HepG2 (cell line): Measurements from ENCODE around the gene DCDC2. TPM values are rescaled to one million over a fixed set of nuclear protein-coding genes. Genes with fewer than 3 reads are reported as not detected.

Experiments used
- ATAC-seq: fragments of 200-7000 bp; cut with Tn5 transposase; 3 replicates; pipeline ENCODE4 v1.9.1; 2020; ENCODE audit warnings: mild to moderate bottlenecking, moderate library complexity
- BruUV-seq: library from RNA; stranded (reverse); fragments of 400-500 nt; replicated peaks from 2 replicates; lab custom pipeline; 2021; lab: Mats Ljungman, UMichigan
- CTCF ChIA-PET: fragments of 300-600 bp; formaldehyde crosslinking; extraction: SDS; loops from one replicate; lab custom pipeline; 2021; ENCODE audit warnings: low total read pairs, inconsistent platforms, low intra/inter-chr PET ratio; lab: Yijun Ruan, JAX
- POLR2A ChIA-PET: fragments of 350-600 bp; sonication (Branson Sonifier 250); formaldehyde crosslinking; loops from one replicate; lab custom pipeline; 2020; ENCODE audit warnings: antibody characterized with exemption, inconsistent platforms; lab: Yijun Ruan, JAX
- DNase-seq: peaks from one replicate; pipeline ENCODE4 v3.0.0-alpha.2; 2015; ENCODE audit warnings: low spot score
- FAIRE-seq: peaks from 3 replicates; lab custom pipeline; 2011; peaks lifted over from hg19 to GRCh38; lab: Jason Lieb, UNC
- H2AFZ ChIP-seq: one replicate; pipeline ENCODE4 v1.6.1; 2011; ENCODE audit warnings: low read length, inconsistent platforms
- H3K27ac ChIP-seq: fragments of 300-600 bp; 3 replicates; pipeline ENCODE4 v1.8.0; 2011; ENCODE audit warnings: mixed run types, mild to moderate bottlenecking, mixed read lengths, low read length, inconsistent platforms; ENCODE audit not compliant: insufficient read depth; ENCODE audit errors: extremely low read length
- H3K27me3 ChIP-seq, 2 experiments: fragments of 200-600 bp in 1 of 2; 2 replicates in 1 of 2; 3 replicates in 1 of 2; pipeline versions ENCODE4 v1.6.0 to v1.8.0; 2011; ENCODE audit warnings: low read length in 2 of 2, mild to moderate bottlenecking in 2 of 2, moderate library complexity in 2 of 2, inconsistent platforms in 1 of 2; ENCODE audit not compliant: insufficient read depth in 2 of 2, control insufficient read depth in 1 of 2
- H3K36me3 ChIP-seq, 2 experiments: fragments of 200-600 bp in 1 of 2; replicated peaks in 1 of 2; 2 replicates in 1 of 2; 3 replicates in 1 of 2; pipeline versions ENCODE4 v1.5.1 to v1.8.0; 2011; ENCODE audit warnings: low read length in 2 of 2, inconsistent platforms in 1 of 2; ENCODE audit not compliant: insufficient read depth in 2 of 2, control insufficient read depth in 1 of 2
- H3K4me1 ChIP-seq: 2 replicates; pipeline ENCODE4 v1.5.1; 2012; ENCODE audit warnings: low read length, inconsistent platforms; ENCODE audit not compliant: insufficient read depth
- H3K4me2 ChIP-seq: 2 replicates; pipeline ENCODE4 v1.6.0; 2011; ENCODE audit warnings: low read depth, low read length, inconsistent platforms
- H3K4me3 ChIP-seq, 3 experiments: fragments of 200-600 bp in 1 of 3; sonication (generic), shearing (Covaris generic) in 1 of 3; replicated peaks in 1 of 3; 2 replicates each; pipeline ENCODE4 v1.5.1; 2011 to 2016; ENCODE audit warnings: low read length in 3 of 3, inconsistent platforms in 2 of 3, low read depth in 2 of 3, mild to moderate bottlenecking in 2 of 3, control low read depth in 1 of 3, mixed read lengths in 1 of 3; ENCODE audit not compliant: insufficient read depth in 1 of 3
- H3K79me2 ChIP-seq: one replicate; pipeline ENCODE4 v1.6.1; 2011; ENCODE audit warnings: low read length, inconsistent platforms; ENCODE audit not compliant: insufficient read depth
- H3K9ac ChIP-seq: 2 replicates; pipeline ENCODE4 v1.6.0; 2011; ENCODE audit warnings: mild to moderate bottlenecking, low read depth, low read length, inconsistent platforms; ENCODE audit not compliant: insufficient read depth
- H3K9me3 ChIP-seq: 2 replicates; pipeline ENCODE4 v1.5.1; 2012; ENCODE audit warnings: mild to moderate bottlenecking, low read length
- H4K20me1 ChIP-seq: 2 replicates; pipeline ENCODE4 v1.6.0; 2011; ENCODE audit warnings: inconsistent platforms, mild to moderate bottlenecking, low read length, moderate library complexity; ENCODE audit not compliant: insufficient read depth
- ARNTL ChIP-seq: sonication (generic); formaldehyde crosslinking; IDR thresholded peaks from 2 replicates; pipeline ENCODE4 v1.4.0; 2020; ENCODE audit warnings: mild to moderate bottlenecking, missing genetic modification reagents
- DBP ChIP-seq: sonication (generic); formaldehyde crosslinking; IDR thresholded peaks from 2 replicates; pipeline ENCODE4 v1.4.0; 2020; ENCODE audit warnings: missing genetic modification reagents; ENCODE audit errors: not compliant biosample characterization
- ELF1 ChIP-seq: sonication (generic); formaldehyde crosslinking; IDR thresholded peaks from 2 replicates; pipeline ENCODE4 v1.4.0; 2020; ENCODE audit warnings: missing genetic modification reagents
- KDM4B ChIP-seq: sonication (generic); formaldehyde crosslinking; IDR thresholded peaks from 2 replicates; pipeline ENCODE4 v1.4.0; 2020; ENCODE audit warnings: missing genetic modification reagents
- LCORL ChIP-seq, 2 experiments: fragments of 450-650 bp in 1 of 2; sonication (generic) in 1 of 2; formaldehyde crosslinking in 1 of 2; IDR thresholded peaks; 2 replicates each; pipeline versions ENCODE4 v1.5.0 to v1.6.1; 2017 to 2020; ENCODE audit warnings: antibody characterized with exemption in 1 of 2, missing genetic modification reagents in 1 of 2
- SMC3 ChIP-seq: IDR thresholded peaks from 2 replicates; pipeline ENCODE4 v1.6.1; 2011; ENCODE audit warnings: low read length, improper control_type of control experiment
- SNAPC4 ChIP-seq: sonication (generic); formaldehyde crosslinking; IDR thresholded peaks from 2 replicates; pipeline ENCODE4 v1.4.0; 2020; ENCODE audit warnings: mild to moderate bottlenecking, missing genetic modification reagents
- TBX3 ChIP-seq: fragments of 450-650 bp; IDR thresholded peaks from 2 replicates; pipeline ENCODE4 v1.6.1; 2017; ENCODE audit warnings: antibody characterized with exemption, mild to moderate bottlenecking, inconsistent platforms, borderline replicate concordance
- TOE1 ChIP-seq: sonication (generic); formaldehyde crosslinking; IDR thresholded peaks from 2 replicates; pipeline ENCODE4 v1.4.0; 2020; ENCODE audit warnings: mild to moderate bottlenecking, missing genetic modification reagents
- TRAFD1 ChIP-seq: sonication (generic); formaldehyde crosslinking; IDR thresholded peaks from 2 replicates; pipeline ENCODE4 v1.5.1; 2020; ENCODE audit warnings: missing genetic modification reagents, mild to moderate bottlenecking, borderline replicate concordance
- YEATS2 ChIP-seq: sonication (generic); formaldehyde crosslinking; IDR thresholded peaks from 2 replicates; pipeline ENCODE4 v1.4.0; 2020; ENCODE audit warnings: missing genetic modification reagents, borderline replicate concordance
- ZFAT ChIP-seq: sonication (generic); formaldehyde crosslinking; conservative IDR thresholded peaks from 2 replicates; pipeline ENCODE4 v1.8.1; 2023; ENCODE audit warnings: missing genetic modification reagents, inconsistent platforms
- ZKSCAN1 ChIP-seq: fragments of 150-350 bp; IDR thresholded peaks from 2 replicates; pipeline ENCODE4 v1.6.1; 2014; ENCODE audit warnings: low read length
- ZNF205 ChIP-seq: IDR thresholded peaks from 2 replicates; pipeline ENCODE4 v1.6.1; 2018; ENCODE audit warnings: missing biosample characterization, missing genetic modification reagents
- ZNF790 ChIP-seq: sonication (generic); formaldehyde crosslinking; IDR thresholded peaks from 2 replicates; pipeline ENCODE4 v1.8.0; 2022; ENCODE audit warnings: missing genetic modification reagents, mild to moderate bottlenecking, borderline replicate concordance
- WGBS: methylation state at CpG from one replicate; pipeline ENCODE4 v1.1.6; 2017; ENCODE audit warnings: low lambda C conversion rate; 5-methylcytosine and 5-hydroxymethylcytosine counted together
- in situ Hi-C: cut with HindIII; loops from 2 replicates; pipeline ENCODE4 v1.10.0; 2017; ENCODE audit warnings: low pct_unique_long_range_greater_than_20kb; ENCODE audit not compliant: extremely low pct_ligation_motif_present
- intact Hi-C: fragments of 100-400 bp; cut with micrococcal nuclease; formaldehyde crosslinking; loops from one replicate; pipeline ENCODE4 v1.10.0; 2022; ENCODE audit not compliant: unreplicated experiment
- polyA plus RNA-seq, 8 experiments: library from polyadenylated mRNA; depleted of rRNA in 3 of 8; stranded (reverse) in 7 of 8; unstranded in 1 of 8; fragments of >200 nt; fragmentation: Illumina TruSeq in 4 of 8; extraction: Trizol in 4 of 8; gene quantifications; 2 replicates each; pipeline versions ENCODE4 v1.2.1 to v1.2.3, GENCODE V29; 2011 to 2016; ENCODE audit warnings: low read depth in 4 of 8, missing spikeins in 1 of 8, mixed read lengths in 1 of 8; ENCODE audit not compliant: insufficient read depth in 1 of 8
- total RNA-seq, 5 experiments: library from RNA; depleted of rRNA; stranded (reverse); fragments of >200 nt; fragmentation: Illumina TruSeq; extraction: Trizol; gene quantifications; 2 replicates each; pipeline ENCODE4 v1.2.3, GENCODE V29; 2016; ENCODE audit warnings: low read depth in 1 of 5

Gene DCDC2
- total and polyA plus RNA-seq, 2 of the 13 experiments (the other 11 are each of a cell fraction or from before 2014, with no cell fraction given): 9.0 to 36.2 TPM

- peaks cover 51% of the 10 kb centered on the region for H3K79me2 ChIP-seq
- ChIA-PET CTCF (interaction anchor here (1.0 kb wide), 1 partner anchor 58 kb away, joined by 3 read pairs; no protein-coding TSS in a partner anchor), POLR2A (interaction anchor here (0.7 to 1.6 kb wide), 8 partner anchors 9 to 1299 kb away, joined by 3 to 6 read pairs (median 5); partner anchors contain the start of gene DCDC2)
- peak; percentile 99 for ATAC-seq
- H3K4me1 ChIP-seq: peaks cover 58% of the 10 kb centered on the region
- H3K9me3 ChIP-seq: no peaks in the 10 kb centered on the region; the same call in 1 of the 2 replicates
- WGBS: 35% methylated on average over 6 of the region's 6 CpGs
- peak overlapping the region; percentile 70 for H3K27ac ChIP-seq
- no peaks in the 10 kb centered on the region for H4K20me1 ChIP-seq
- in situ Hi-C loops (no loop called here), intact Hi-C loops (loop anchor here (1.0 kb wide), 5 partner anchors 11 to 58 kb away; no protein-coding TSS in a partner anchor)
- peak; percentile 100 for DNase-seq
- no TSS peak for BruUV-seq
- peak overlapping the region in 1 of 3 experiments; percentile 8; a peak in 1 of 6 replicates for H3K4me3 ChIP-seq
- no peaks in the 10 kb centered on the region for H3K27me3 ChIP-seq
- FAIRE-seq: peak; percentile 85
- peak overlapping the region; percentile 58 for H3K9ac ChIP-seq
- peaks cover 14 to 37% of the 10 kb centered on the region in 2 experiments for H3K36me3 ChIP-seq
- H2AFZ ChIP-seq: no peak overlapping the region
- H3K4me2 ChIP-seq: peak overlapping the region; percentile 66
- peak; percentile 33; the same call in 1 of the 2 replicates for TF ChIP-seq YEATS2
- no peak for TF ChIP-seq ZKSCAN1
- TF ChIP-seq TBX3: peak; percentile 91
- TF ChIP-seq TOE1: no peak
- TF ChIP-seq ARNTL (CRISPR knock-in tag): peak; percentile 78; the same call in 1 of the 2 replicates
- no peak for TF ChIP-seq LCORL (IDR thresholded peaks at IDR 0.05)
- peak; percentile 88 for TF ChIP-seq LCORL (CRISPR knock-in tag; IDR thresholded peaks at IDR 0.05)
- no peak for TF ChIP-seq DBP
- TF ChIP-seq SMC3: no peak
- TF ChIP-seq ZFAT (CRISPR knock-in tag): no peak
- peak; percentile 53 for TF ChIP-seq ELF1
- TF ChIP-seq ZNF205 (CRISPR knock-in tag): peak; percentile 74; the same call in 1 of the 2 replicates
- TF ChIP-seq KDM4B (CRISPR knock-in tag): 0 out of 2 replicates have a peak, but pooled peaks have one; percentile 70
- no peak for TF ChIP-seq ZNF790 (CRISPR knock-in tag)
- no peak for TF ChIP-seq TRAFD1
- no peak for TF ChIP-seq SNAPC4
These were observed 16.6 kb downstream of the DCDC2 start for GRCh38 chr6:24340998-24341938.
